Liver (tissue), 9 donors: ENCODE results near the gene TMEM18. TPM values are rescaled to one million over a fixed set of nuclear protein-coding genes. Genes with fewer than 3 reads are reported as not detected.

Experiments
- DNase-seq: peaks from one replicate; pipeline ENCODE4 v3.0.0-alpha.2; 2017; ENCODE audit warnings: low spot score
- H3K27ac ChIP-seq, 2 donors: one replicate each; pipeline ENCODE4 v1.7.0; 2013; ENCODE audit warnings: inconsistent platforms in 2 of 2, low read length in 2 of 2, control low read depth in 1 of 2, low read depth in 1 of 2, mild to moderate bottlenecking in 1 of 2
- H3K27me3 ChIP-seq, 4 donors: one replicate each; pipeline versions ENCODE4 v1.6.1 to v1.7.0; 2013; ENCODE audit warnings: low read length in 3 of 4, inconsistent platforms in 1 of 4, mild to moderate bottlenecking in 1 of 4, moderate library complexity in 1 of 4; ENCODE audit not compliant: control insufficient read depth in 4 of 4, insufficient read depth in 4 of 4
- H3K36me3 ChIP-seq, 4 donors: one replicate each; pipeline versions ENCODE4 v1.6.1 to v1.7.0; 2013; ENCODE audit warnings: low read length in 3 of 4, mild to moderate bottlenecking in 3 of 4, low read depth in 1 of 4, moderate library complexity in 1 of 4; ENCODE audit not compliant: control insufficient read depth in 4 of 4, insufficient read depth in 3 of 4
- H3K4me1 ChIP-seq, 4 donors: one replicate each; pipeline versions ENCODE4 v1.6.1 to v1.7.0; 2013; ENCODE audit warnings: low read length in 3 of 4, mild to moderate bottlenecking in 3 of 4, moderate library complexity in 1 of 4; ENCODE audit not compliant: control insufficient read depth in 4 of 4, insufficient read depth in 4 of 4
- H3K4me3 ChIP-seq, 3 donors: one replicate each; pipeline versions ENCODE4 v1.6.1 to v1.7.0; 2013; ENCODE audit warnings: low read length in 3 of 3, control low read depth in 1 of 3, low read depth in 1 of 3, mild to moderate bottlenecking in 1 of 3
- H3K9ac ChIP-seq, 2 donors: one replicate each; pipeline ENCODE4 v1.7.0; 2013; ENCODE audit warnings: low read length in 2 of 2, mild to moderate bottlenecking in 2 of 2, moderate library complexity in 2 of 2, control low read depth in 1 of 2, low read depth in 1 of 2
- H3K9me3 ChIP-seq, 4 donors: one replicate each; pipeline versions ENCODE4 v1.6.1 to v1.7.0; 2013; ENCODE audit warnings: low read length in 3 of 4; ENCODE audit not compliant: control insufficient read depth in 4 of 4
- ATF3 ChIP-seq: IDR thresholded peaks from 2 replicates; pipeline ENCODE4 v1.6.1; 2016; ENCODE audit warnings: antibody characterized with exemption
- CTCF ChIP-seq: fragments of 150-350 bp; IDR thresholded peaks from 2 replicates; pipeline ENCODE4 v1.5.1; 2017; ENCODE audit warnings: improper control_type of control experiment, low read depth, low read length; ENCODE audit not compliant: missing input control
- EGR1 ChIP-seq, 2 donors: IDR thresholded peaks; 2 replicates each; pipeline ENCODE4 v1.6.1; 2016 to 2018; ENCODE audit warnings: antibody characterized with exemption in 2 of 2, low read depth in 2 of 2
- FOXA1 ChIP-seq: IDR thresholded peaks from 2 replicates; pipeline ENCODE4 v1.6.1; 2016; ENCODE audit warnings: antibody characterized with exemption
- FOXA2 ChIP-seq: IDR thresholded peaks from 2 replicates; pipeline ENCODE4 v1.6.1; 2016; ENCODE audit warnings: antibody characterized with exemption
- HNF4A ChIP-seq, 2 donors: conservative IDR thresholded peaks; 2 replicates each; pipeline ENCODE4 v1.6.1; 2016; ENCODE audit warnings: antibody characterized with exemption in 2 of 2, mild to moderate bottlenecking in 2 of 2
- JUND ChIP-seq, 2 donors: IDR thresholded peaks; 2 replicates each; pipeline ENCODE4 v1.6.1; 2016; ENCODE audit warnings: antibody characterized with exemption in 2 of 2
- MAX ChIP-seq: IDR thresholded peaks from 2 replicates; pipeline ENCODE4 v1.6.1; 2016; ENCODE audit warnings: antibody characterized with exemption
- NR2F2 ChIP-seq: IDR thresholded peaks from 2 replicates; pipeline ENCODE4 v1.6.1; 2016; ENCODE audit warnings: antibody characterized with exemption
- RAD21 ChIP-seq, 2 donors: IDR thresholded peaks; 2 replicates each; pipeline ENCODE4 v1.6.1; 2016; ENCODE audit warnings: antibody characterized with exemption in 2 of 2, mild to moderate bottlenecking in 2 of 2
- REST ChIP-seq: IDR thresholded peaks from 2 replicates; pipeline ENCODE4 v1.6.1; 2016; ENCODE audit warnings: antibody characterized with exemption, mild to moderate bottlenecking
- RXRA ChIP-seq, 2 donors: IDR thresholded peaks; 2 replicates each; pipeline ENCODE4 v1.6.1; 2017 to 2018; ENCODE audit warnings: antibody characterized with exemption in 2 of 2, mild to moderate bottlenecking in 1 of 2
- SP1 ChIP-seq: IDR thresholded peaks from 2 replicates; pipeline ENCODE4 v1.6.1; 2018; ENCODE audit warnings: antibody characterized with exemption, mild to moderate bottlenecking
- YY1 ChIP-seq: IDR thresholded peaks from 2 replicates; pipeline ENCODE4 v1.6.1; 2016; ENCODE audit warnings: antibody characterized with exemption, mild to moderate bottlenecking
- ZBTB33 ChIP-seq: IDR thresholded peaks from 2 replicates; pipeline ENCODE4 v1.6.1; 2016; ENCODE audit warnings: antibody characterized with exemption
- WGBS: extraction: QIAGEN DNeasy Blood & Tissue Kit; methylation state at CpG from one replicate; pipeline ENCODE4 v1.1.7; 2013; 5-methylcytosine and 5-hydroxymethylcytosine counted together
- polyA plus RNA-seq, 2 donors: library from polyadenylated mRNA; stranded (reverse) in 1 of 2; unstranded in 1 of 2; fragments of 200-250 nt in 1 of 2; fragments of >200 nt in 1 of 2; fragmentation: Nextera tagmentation in 1 of 2; extraction: Ambion mirVana in 1 of 2; gene quantifications; one replicate each; pipeline versions ENCODE4 v1.2.1 to v1.2.3, GENCODE V29; 2013 to 2015
- total RNA-seq, 2 donors: library from RNA; depleted of rRNA; stranded (reverse); fragments of >200 nt; gene quantifications; one replicate each; pipeline ENCODE4 v1.2.3, GENCODE V29; 2014
- donor health status: healthy.
- donor health status: healthy.
- donor health status: healthy.
- donor health status: healthy.
- donor health status: healthy.

Gene TMEM18
- total and polyA plus RNA-seq, 4 donors, result 8.4 to 29.3 (median 10.9) TPM

- 85% methylated on average over 12 of the region's 12 CpGs for WGBS
- no peak for DNase-seq
- H3K27ac ChIP-seq, result no peak overlapping the region
- TF ChIP-seq MAX (no peak), CTCF (no peak), RXRA (IDR thresholded peaks at IDR 0.05) (no peak)
- H3K27me3 ChIP-seq, result peaks cover 0 to 2% (median 0%) of the 10 kb centered on the region in 4 donors
- H3K9ac ChIP-seq, result no peak overlapping the region
- no peaks in the 10 kb centered on the region for H3K4me1 ChIP-seq
- H3K9me3 ChIP-seq, result no peaks in the 10 kb centered on the region
- H3K4me3 ChIP-seq, result no peak overlapping the region
- peaks cover 0 to 6% (median 5%) of the 10 kb centered on the region in 4 donors for H3K36me3 ChIP-seq
Measured at GRCh38 chr2:660029-660428, 17.2 kb downstream of the TMEM18 start.

GRCh38 chr2:658426-658825, 18.8 kb downstream of the TMEM18 start:
- no peak overlapping the region for H3K4me3 ChIP-seq
- H3K9ac ChIP-seq, result no peak overlapping the region
- TF ChIP-seq YY1 (no peak), EGR1 (IDR thresholded peaks at IDR 0.05; ENCODE audit: low read depth in 2 of 2) (no peak), HNF4A (conservative IDR thresholded peaks at IDR 0.05) (no peak), FOXA2 (no peak), RAD21 (IDR thresholded peaks at IDR 0.05) (no peak), FOXA1 (no peak), CTCF (no peak)
- peaks cover 0 to 1% (median 0%) of the 10 kb centered on the region in 4 donors for H3K36me3 ChIP-seq
- DNase-seq, result no peak
- WGBS, result 86% methylated on average over 8 of the region's 8 CpGs
- H3K27ac ChIP-seq, result no peak overlapping the region
- peaks cover 0 to 2% (median 0%) of the 10 kb centered on the region in 4 donors for H3K27me3 ChIP-seq
- no peaks in the 10 kb centered on the region for H3K4me1 ChIP-seq
- no peaks in the 10 kb centered on the region for H3K9me3 ChIP-seq

- H3K36me3 ChIP-seq, result no peaks in the 10 kb centered on the region
- H3K9ac ChIP-seq, result no peak overlapping the region
- H3K27ac ChIP-seq, result no peak overlapping the region
- peaks cover 0 to 2% (median 0%) of the 10 kb centered on the region in 4 donors for H3K27me3 ChIP-seq
- WGBS, result 73% methylated on average over 6 of the region's 6 CpGs
- DNase-seq, result no peak
- H3K9me3 ChIP-seq, result no peaks in the 10 kb centered on the region
- H3K4me1 ChIP-seq, result no peaks in the 10 kb centered on the region
- no peak overlapping the region for H3K4me3 ChIP-seq
- TF ChIP-seq SP1 (no peak), ZBTB33 (no peak), NR2F2 (no peak), JUND (IDR thresholded peaks at IDR 0.05) (no peak), FOXA1 (no peak), FOXA2 (no peak), RXRA (IDR thresholded peaks at IDR 0.05) (no peak), REST (no peak), CTCF (no peak), RAD21 (IDR thresholded peaks at IDR 0.05) (no peak), ATF3 (no peak)
Measured at GRCh38 chr2:657766-658165, 19.4 kb downstream of the TMEM18 start.
